AG08396 (cell line): ENCODE measurements around the gene MEAF6.

Experiments used
- DNase-seq: peaks from one replicate; pipeline ENCODE4 v3.0.0; 2012; ENCODE audit warnings: low spot score, mixed read lengths

Gene MEAF6

DNA sequence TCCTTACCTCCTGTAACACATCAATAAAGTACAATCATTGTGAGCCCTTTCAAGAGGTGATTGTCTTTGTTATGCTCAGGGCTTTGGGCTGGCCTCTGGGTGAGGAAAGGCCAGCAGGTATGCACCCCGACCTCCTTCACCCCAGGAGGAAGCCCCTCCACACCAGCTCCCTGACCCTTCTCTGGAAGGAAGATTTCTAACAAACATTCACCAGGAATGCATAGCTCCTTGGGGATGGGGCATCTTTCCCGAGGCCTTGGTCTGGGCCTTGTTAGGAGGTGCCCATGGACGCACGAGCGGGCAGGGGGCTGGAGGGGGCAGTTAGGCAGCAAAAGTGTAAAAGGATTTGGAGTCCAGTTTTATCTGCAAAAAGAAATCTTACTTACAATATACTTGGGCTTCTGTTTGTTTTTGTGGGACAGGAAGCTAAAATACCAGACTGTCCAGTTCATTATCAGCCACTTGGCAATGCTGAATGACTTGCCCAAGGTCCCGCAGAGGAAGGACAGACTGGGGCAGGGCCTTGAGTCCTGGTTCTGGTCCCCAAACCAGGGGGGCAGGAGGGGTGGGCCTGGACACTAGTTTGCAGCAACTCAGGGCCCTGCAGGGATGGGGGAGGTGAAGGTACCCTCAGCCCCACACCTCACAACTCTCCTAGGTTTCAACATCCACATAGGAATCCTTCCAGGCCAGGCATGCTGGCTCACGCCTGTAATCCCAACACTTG, 30.1 kb downstream of the MEAF6 start:
- no peak for DNase-seq

DNA sequence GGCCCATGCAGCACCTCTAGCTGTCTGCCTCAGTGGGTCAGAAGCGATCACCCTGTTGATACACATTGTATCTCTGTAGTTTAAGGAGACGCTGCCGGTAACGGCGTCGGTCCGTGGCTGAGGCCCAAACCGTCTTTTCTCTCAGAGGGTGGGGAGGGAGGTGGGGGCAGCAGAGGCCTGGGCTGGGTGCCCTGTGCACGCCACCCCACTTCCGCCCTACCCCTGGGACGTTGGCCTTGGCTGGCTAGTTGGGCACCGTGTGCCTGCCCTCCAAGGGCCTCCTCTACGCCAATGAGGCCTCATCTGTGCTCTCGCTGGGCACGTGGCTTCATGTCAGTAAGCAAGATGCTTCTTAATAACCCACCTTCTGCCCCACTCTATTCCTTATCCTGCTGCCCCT, 30.8 kb downstream of the MEAF6 start:
- no peak for DNase-seq

DNA sequence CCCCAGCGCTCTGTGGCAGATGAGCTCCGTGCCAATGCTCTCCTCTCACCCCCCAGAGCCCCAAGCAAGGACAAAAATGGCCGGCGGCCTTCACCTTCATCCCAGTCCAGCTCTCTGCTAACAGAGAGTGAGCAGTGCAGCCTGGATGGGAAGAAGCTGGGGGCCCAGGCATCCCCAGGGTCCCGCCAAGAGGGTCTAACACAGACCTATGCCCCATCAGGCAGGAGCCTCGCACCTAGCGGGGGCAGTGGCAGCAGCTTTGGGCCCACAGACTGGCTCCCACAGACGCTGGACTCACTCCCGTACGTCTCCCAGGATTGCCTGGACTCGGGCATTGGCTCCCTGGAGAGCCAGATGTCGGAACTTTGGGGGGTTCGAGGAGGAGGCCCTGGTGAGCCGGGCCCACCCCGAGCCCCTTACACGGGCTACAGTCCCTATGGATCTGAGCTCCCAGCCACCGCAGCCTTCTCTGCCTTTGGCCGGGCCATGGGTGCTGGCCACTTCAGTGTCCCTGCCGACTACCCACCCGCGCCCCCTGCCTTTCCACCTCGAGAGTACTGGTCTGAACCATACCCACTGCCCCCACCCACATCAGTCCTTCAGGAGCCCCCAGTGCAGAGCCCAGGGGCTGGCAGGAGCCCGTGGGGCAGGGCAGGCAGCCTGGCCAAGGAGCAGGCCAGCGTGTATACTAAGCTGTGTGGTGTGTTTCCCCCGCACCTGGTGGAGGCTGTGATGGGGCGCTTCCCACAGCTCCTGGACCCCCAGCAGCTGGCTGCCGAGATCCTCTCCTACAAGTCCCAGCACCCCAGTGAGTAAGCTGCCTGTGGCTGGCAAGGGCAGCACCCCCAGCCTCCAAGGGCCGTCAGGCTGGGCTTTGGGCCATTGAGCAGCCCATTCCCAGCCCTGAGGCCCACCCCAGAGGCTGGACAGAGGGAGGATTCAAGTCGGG, 31.5 kb downstream of the MEAF6 start:
- DNase-seq, result no peak

DNA sequence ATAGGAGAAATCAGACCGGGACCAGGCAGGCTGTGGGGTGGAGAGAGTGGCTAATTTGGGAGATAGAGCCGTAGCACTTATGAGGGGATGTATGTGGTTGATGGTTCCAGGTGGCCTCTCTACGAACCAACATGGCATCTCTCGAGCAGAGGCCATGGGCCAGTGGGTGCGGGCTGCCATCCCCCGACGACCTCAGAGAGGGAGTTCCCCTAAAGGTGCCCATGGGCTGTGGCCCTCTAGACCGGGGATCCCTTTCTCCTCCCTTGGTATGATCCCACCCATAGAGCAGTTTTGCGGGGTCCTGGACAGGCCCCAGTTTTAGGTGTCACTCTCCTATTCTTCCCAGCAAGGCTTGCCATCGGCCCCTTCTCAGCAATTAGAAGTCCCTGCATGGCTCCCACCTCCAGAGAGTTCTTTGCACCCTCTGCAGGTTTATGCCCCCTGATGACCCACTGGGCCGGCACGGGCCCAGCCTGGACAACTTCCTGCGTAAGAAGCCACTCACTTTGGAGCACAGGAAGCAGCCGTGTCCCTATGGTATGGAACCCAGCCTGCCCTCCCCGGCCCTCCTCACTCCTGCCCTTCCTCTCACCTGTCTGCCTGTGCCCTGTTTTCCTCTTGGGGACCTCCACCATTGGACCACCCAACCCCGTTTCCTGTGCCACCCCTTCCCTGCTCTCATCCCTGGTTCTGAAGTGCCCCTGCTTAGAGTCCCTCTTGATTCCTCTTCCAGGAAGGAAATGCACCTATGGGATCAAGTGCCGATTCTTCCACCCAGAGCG, 32.4 kb downstream of the MEAF6 start:
- DNase-seq, result no peak

DNA sequence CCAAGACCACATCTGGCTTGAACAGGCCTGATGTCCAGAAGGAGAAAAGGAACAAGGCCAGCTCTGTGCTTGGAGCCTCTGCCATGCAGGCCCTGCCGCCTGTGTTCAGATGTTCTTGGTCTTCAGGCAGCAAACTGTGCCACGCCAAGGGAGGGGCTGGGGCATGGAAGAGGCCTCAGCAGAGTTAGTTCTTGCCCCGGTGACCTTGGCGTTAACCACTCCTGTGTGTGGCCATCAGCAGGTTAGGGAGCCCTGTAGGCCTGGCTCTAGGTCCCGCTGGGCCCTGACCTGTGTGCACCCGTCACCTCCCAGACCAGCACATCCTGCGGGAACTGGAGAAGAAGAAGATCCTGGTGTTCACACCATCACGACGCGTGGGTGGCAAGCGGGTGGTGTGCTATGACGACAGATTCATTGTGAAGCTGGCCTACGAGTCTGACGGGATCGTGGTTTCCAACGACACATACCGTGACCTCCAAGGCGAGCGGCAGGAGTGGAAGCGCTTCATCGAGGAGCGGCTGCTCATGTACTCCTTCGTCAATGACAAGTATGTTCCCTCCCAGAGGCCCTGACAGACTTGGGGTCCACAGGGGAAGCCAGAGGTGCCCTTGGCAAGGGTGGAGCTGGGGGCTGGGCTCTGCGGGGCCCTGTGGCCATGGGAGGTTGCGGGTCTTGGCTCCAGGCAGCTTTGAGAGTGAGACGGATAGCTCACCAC, 33.1 kb downstream of the MEAF6 start:
- no peak for DNase-seq

DNA sequence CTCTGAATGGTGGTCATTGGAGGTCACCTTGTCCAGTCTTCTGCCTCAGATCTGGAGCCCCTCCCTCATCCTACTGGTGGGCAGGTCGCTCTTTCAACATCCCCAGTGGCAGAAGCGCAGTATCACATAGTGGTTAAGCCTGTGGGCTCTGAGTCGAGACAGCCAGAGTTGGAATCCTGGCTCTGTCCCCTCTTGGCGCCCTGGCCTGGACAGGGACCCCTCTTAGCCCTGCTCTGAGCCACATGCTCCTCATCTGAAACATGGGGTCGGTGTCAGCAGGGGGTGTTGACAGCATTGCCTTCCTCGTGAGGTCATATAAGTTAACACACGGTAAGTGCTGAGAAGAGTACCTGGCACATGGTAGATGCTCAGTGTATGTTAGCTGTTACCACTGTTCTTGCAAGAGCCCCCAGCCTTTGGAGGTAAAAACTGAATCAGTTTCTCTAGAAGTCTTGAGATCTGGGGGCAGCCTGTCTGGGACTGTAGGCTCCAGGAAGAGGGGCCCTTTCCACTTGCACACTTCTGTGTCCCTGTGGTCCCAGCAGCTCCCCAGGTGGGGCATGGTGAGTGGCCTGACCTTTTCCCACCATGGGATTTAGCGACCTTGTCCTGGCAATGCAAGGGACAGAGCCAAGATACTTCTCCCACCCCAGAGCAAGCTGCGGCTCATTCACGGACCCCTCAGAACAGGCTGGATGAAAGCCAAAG, 33.8 kb downstream of the MEAF6 start:
- DNase-seq, result no peak

DNA sequence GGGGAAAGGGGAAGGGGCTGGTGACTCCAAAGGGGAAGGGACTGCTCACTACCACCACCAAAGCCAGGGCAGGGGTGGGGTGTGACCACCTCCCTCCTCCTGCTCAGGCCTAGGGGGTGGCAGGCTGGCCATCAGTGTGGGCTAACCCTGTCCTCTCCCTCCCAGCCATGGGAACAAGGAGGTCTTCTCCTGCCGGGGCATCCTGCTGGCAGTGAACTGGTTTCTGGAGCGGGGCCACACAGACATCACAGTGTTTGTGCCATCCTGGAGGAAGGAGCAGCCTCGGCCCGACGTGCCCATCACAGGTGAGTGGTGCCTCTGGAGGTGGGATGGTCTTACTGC, 34.5 kb downstream of the MEAF6 start:
- DNase-seq, result no peak

DNA sequence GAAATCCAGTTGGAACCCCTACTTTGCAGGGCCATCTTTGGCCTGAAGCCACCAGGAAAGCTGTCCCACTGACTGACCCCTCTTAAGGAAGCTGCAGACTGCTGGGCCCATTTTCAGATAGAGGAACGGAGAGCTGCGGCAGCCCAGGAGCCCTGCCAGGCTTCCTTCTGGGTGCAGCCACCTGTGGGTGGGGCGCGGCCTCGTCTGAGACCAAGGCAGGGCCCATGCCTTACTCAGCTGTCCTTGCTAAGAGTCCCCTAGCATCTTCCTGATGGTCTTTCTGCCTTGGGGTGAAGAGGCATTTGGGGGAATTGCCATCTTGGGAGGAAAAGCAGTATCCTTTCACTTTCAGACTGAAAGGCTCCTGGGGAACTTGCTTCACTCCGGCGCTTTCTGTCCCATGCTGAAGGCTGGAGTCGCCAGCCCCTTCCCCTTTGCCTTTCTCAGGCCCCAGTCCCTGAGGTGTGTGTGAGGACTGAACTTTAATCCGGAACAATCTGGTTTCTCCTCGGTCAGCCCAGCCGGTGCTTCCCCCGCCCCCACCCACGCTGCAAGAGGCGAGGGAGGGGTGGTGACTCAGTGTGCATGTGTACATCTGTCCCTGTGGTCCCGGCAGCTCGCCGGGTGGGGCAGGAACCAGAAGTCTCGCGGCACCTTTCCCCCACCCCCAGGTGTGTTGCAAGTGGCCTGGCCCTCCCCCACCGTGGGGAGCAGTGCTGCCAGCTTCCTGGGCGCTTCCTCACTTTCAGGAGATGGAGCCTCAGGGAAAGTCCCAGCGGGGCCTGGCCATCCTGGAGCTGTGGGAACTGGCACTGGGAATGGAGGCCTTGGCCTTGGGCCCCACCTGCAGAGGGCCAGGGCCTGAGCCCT, 35.1 kb downstream of the MEAF6 start:
- peak; percentile 90 for DNase-seq

DNA sequence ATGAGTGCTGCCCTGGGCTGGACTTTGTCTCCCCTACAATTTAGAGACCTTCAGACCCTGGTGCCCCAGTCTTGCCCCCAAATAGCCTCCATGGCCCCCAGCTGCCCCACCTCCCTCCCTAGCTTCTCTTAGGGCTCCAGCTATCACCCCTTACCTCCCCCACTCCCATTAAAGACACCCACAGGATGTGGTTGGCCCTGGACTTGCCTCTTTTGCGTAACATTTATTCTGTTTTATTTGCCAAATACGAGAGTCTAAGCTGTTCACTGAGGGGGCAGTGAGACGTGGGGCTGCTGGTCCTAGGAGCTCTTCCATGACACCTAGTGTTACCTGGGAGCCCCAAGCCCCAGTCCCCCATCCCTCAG, 35.7 kb downstream of the MEAF6 start:
- no peak for DNase-seq

DNA sequence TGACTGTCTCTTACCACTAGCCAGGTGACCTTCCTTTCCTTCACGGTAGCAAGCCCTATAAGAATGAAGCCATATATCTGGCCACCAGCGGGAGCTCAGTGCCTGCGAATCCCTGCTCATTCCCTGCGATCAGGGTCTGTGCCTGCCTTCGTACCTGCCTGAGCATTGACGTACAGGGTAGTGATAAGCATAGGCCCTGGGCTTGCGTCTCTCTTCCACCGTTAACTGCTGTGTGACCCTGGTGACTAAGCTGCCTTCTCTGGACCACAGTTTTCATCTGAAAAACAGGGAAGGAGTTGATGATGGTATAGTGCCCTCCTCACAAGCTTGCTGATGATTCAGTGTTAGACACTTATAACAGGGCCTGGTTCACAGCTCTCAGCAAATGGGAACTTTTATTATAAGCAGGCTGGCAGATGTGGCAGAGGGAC, 36.1 kb downstream of the MEAF6 start:
- peak; percentile 65 for DNase-seq

DNA sequence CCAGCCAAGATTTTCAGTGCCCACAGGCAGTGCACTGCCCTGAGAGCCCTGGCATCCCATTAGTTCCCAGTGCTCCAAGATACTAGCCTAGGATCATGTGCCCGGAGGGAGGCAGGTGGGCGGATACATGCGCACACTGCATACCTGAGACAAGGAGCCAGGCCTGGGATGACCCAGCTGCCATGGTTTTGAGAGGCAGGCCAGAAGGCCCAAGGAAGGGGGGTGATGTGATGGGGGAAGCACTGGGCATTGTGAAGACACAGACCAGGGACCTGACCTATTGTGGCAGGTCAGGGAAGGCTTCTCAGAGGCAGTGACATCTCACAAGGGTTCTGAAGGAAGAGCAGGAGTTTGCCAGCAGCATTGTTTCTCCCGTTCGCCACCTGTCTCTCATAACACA, 36.6 kb downstream of the MEAF6 start:
- no peak for DNase-seq

DNA sequence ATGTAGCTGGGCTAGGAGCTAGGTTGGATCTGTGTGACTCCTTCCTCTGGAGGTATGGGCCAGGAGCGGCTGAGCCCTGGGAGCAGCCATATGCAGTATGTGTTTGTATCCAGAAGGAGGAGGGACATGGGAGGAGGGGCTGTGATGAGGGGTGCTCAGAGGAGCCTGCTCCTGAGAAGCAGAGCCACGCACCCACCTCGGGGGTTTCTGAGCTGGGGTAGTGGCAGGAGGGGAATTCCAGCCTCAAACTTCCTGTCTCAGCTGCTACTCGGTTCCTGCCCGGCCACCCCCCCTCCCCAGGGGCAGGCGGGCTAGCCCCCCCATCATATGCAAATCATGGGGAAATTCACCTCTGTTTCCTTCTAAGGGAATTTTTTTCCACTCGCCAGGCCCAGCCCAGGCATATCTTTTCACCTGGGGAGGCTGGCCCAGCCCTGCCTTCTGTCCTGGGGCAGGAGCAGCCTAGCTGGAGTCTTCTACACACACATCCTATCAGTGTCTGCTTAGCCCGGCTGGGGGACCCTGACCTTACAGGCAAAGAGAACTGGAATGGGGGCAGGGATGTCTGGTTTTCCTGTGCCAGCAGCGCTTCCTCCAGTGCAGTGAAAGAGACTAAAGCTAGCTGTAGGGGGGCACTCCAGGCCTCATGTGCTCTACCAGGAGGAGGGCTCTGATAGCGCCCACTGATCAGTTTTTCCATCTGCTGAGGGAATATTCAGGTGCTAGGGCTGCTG, 37.2 kb downstream of the MEAF6 start:
- DNase-seq, result no peak

DNA sequence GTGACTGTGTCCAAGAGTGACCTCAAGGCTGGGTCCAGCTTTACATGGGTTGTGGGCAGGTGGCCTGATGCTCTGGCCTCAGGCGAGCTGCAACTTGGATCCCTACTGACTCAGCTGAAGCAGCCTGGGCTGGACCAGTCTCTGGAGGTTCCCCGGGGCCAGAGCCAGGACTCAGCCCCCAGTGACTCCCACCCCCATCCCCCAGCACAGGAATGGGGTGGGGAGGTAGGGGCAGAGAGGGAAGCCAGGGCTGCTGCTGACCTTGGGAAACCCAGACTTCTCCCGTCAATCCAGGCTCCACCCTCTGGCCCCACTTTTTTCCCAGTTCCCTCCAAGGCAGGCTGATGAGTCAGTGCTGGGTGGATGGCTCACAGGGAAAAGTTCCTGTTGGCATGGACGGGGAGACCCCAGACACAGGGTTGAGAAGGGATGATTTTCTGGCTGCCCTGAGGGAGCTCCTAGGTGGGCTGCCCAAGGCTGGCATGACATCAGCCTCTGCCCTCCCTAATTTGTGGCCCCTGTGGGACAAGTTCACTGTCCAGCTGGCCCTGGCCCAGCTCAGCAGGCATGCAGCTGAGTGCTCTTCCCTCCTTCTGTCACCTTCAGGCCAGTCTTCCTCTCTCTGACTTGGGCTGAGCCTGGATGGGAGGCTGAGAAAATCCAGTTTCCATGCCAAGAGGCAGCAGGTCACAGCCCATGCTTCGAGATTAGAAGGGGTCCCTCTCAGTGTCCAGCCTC, 37.9 kb downstream of the MEAF6 start:
- DNase-seq, result peak; percentile 77

DNA sequence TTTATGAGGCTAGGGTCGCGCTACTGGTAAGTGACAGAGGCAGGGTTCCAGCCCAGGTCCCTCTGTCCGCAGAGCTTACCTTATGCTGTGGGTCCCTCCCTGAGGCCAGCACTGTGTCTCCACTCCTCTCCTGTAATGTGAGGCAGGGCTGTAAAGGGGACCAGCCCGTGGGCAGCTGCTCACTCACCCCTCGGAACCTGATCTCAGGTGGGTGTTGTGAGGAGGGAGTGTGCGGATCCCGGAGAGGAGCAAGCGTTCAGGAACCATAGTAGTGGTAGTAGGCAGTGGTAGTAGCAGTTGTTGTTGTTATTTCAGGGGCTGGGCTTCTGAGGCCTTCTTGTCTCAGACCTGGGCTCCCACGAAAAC, 38.5 kb downstream of the MEAF6 start:
- DNase-seq, result no peak

DNA sequence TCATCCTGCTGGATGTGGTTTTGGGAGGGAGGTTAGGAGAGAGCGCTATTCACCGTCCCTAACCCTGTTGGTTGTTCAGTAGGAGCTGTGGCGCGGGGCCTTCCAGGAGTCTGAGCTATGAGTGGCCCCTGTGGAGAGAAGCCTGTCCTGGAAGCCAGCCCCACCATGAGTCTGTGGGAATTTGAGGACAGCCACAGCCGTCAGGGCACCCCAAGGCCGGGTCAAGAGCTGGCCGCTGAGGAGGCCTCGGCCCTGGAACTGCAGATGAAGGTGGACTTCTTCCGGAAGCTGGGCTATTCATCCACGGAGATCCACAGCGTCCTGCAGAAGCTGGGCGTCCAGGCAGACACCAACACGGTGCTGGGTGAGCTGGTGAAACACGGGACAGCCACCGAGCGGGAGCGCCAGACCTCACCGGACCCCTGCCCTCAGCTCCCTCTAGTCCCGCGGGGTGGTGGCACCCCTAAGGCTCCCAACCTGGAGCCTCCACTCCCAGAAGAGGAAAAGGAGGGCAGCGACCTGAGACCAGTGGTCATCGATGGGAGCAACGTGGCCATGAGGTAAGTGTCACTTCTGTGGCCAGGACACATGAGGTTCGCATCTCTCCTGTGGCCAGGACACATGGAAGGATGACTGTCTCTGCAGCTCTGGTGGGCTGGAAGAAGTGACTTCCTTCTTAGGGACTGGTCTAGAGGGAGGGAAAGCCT, 39.0 kb downstream of the MEAF6 start:
- DNase-seq, result no peak

DNA sequence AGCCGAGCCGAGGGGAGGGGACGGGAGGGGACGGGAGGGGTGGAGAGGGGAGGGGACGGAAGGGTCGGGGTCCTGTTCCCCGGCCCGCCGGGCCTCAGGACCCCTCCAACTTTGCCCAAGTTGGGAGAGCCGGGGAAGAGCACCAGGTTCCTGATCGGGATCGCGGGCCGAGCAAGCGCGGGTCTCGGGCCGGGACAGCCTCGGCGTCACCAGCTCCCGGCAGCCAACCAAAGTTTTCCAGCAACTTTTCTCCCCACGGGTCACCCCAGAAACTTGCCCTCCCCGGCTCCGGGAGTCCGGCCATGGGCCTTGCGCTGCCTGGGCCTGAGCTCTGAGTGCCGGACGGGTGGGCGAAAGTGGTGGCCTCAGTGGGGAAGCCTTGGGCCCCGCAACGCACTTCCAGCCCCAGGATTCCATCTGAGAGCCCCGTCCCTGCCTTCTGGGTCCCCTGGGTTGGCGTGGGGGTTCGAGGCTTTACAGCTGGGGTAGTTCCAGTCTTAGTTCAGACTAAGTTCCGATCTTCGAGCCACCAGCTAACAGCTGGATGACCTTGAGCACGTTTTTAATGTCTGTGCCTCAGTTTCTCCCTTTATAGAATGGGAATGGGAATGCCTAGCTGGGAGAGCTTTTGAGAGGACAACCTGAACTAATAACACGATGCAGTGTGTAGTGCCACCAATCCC, 39.7 kb downstream of the MEAF6 start:
- peak; percentile 57 for DNase-seq

DNA sequence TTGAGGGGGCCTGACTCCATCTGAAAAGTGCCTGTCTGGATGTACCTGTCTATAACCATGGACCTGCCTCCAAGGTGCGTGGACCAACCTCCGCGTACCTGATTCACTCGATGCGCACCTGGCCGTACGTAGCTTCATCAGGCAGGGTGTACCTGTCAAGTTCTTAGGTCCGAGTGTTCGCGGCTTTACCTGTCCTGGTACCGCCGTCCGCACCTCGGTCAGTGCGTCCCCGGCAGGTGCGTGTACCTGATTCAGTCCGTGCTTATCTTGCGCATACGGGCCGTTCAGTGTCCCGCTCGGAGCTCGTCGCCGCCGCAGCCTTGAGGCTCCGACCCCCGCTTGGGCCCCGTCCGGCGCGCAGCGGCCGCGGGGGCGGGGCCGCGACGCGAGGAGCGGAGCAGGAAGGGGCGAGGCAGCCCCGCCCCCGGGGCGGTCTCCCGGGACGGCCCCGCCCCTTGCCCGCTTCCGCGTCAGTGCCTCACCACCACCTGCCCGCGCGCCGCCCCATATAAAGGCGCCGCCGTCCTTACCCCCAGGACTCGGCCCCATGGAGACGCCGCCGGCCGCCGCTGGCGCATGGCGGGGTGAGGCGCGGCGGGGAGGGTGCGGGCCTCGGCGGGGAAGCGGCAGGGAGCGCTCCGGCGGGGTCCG, 40.4 kb downstream of the MEAF6 start, which contains the start of gene ZC3H12A:
Gene ZC3H12A (plus strand): TSS at position 535 of the 651 bp plus-strand sequence. CDS start 917 bp downstream, outside the sequence.
- DNase-seq, result peak; percentile 99
